ENCODE data around the gene ADARB2. TPM values are rescaled to one million over a fixed set of nuclear protein-coding genes. Genes with fewer than 3 reads are reported as not detected.

Gene ADARB2
- total RNA-seq, 1 experiment from 2014 or later = not detected

DNA sequence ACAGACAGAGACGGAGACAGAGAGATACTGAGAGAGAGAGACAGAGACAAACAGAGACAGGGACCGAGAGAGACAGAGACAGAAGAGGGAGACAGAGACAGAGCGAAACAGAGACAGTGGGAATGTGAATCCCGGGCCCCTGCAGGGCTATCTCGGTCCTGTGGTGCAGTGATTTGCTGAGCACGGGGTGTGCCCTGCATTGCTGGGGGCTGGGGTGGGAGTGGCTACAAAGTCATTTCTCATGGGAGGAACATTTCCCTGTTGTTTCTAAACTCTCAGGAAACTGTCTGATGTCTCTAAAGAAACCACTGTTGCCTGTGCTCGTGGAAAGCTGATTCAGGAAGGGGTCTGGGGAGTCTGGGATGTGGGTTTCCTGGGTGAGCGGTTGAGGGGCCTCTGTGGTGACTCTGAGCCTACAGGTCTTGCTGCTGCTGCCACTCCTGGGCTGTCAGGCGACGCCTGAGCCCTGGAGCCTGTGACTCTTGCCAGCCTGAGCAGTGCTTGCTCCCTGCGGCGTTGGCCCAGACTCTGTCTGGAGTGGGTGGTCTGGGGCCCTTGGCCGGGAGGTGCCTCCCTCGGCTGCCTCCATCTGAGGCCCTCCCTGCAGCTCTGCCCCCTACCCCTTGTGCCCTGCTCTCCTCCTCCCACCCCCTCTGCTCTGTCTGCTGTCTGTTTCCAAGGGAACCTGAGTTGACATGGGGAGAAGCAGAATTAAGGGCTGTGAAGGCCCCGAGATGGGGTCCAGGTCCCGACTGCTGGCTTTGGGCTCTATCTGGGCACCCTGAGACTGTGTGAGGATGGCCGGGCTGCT, 389.2 kb downstream of the ADARB2 start:
- Mint-ChIP-seq H3K27ac (ENCODE audit: unreplicated experiment) (no peak overlapping the region), H3K9me3 (ENCODE audit: low read depth, unreplicated experiment) (peaks cover 5% of the 10 kb centered on the region), H3K36me3 (ENCODE audit: insufficient read depth, unreplicated experiment) (no peaks in the 10 kb centered on the region), H3K27me3 (ENCODE audit: unreplicated experiment) (peaks cover 29% of the 10 kb centered on the region), H3K4me1 (ENCODE audit: low read depth, unreplicated experiment) (no peaks in the 10 kb centered on the region), H3K4me3 (ENCODE audit: low read depth, unreplicated experiment) (no peak overlapping the region)
- CTCF ChIA-PET = no interaction called here
- DNase-seq = no peak
- no peak for TF ChIP-seq CTCF (IDR thresholded peaks at IDR 0.05; ENCODE audit: unreplicated experiment)
- intact Hi-C loops (cut with micrococcal nuclease; ENCODE audit: unreplicated experiment) = no loop called here
- BruUV-seq (replicated peaks) = no TSS peak

DNA sequence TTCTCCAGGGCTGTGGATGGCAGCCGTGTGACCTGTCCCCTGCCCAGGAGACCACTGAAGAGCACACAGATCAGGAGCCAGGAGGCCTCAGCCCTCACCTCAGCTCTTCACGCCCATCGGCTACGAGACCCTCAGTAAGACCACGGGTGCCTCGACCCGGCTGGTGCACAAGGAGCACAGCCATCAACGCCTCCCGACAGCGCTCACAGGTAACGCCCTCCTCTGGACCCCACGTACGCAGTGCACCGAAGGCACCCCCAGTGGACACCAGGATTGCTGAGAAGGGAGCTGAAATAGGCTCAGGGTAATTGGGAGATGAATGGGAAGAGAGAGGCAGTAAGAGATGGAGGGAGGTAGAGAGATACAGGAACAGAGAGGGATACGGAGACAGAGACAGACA, 389.8 kb downstream of the ADARB2 start:
- Mint-ChIP-seq H3K4me3 (ENCODE audit: low read depth, unreplicated experiment) (no peak overlapping the region), H3K27me3 (ENCODE audit: unreplicated experiment) (peaks cover 30% of the 10 kb centered on the region), H3K27ac (ENCODE audit: unreplicated experiment) (no peak overlapping the region), H3K9me3 (ENCODE audit: low read depth, unreplicated experiment) (peaks cover 5% of the 10 kb centered on the region), H3K36me3 (ENCODE audit: insufficient read depth, unreplicated experiment) (no peaks in the 10 kb centered on the region), H3K4me1 (ENCODE audit: low read depth, unreplicated experiment) (no peaks in the 10 kb centered on the region)
- no peak for TF ChIP-seq CTCF (IDR thresholded peaks at IDR 0.05; ENCODE audit: unreplicated experiment)
- CTCF ChIA-PET = no interaction called here
- no peak for DNase-seq
- intact Hi-C loops (cut with micrococcal nuclease; ENCODE audit: unreplicated experiment) = no loop called here
- BruUV-seq (replicated peaks) = no TSS peak

DNA sequence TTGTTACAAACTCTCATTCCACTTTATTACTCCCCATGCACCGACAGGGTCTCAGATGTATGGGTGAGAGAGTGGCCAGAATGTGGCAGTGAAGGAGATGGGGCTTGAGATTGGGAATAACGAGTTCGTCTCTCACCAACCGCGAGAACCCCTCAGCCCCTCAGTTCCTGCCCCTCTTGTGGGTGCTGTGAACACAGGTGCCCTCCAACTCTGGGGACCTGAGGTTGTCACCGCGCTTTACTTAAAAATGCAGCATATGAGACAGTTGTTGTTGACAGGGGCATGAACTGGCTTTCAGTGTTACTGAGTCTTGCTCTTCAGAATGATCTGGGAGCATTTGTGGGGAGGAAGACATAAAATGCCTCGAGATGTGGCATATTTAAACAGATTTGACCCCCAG, 391.1 kb downstream of the ADARB2 start:
- no peak for TF ChIP-seq CTCF (IDR thresholded peaks at IDR 0.05; ENCODE audit: unreplicated experiment)
- CTCF ChIA-PET = no interaction called here
- H3K36me3 Mint-ChIP-seq (ENCODE audit: insufficient read depth, unreplicated experiment) = no peaks in the 10 kb centered on the region
- no TSS peak for BruUV-seq (replicated peaks)
- no peak overlapping the region for H3K27ac Mint-ChIP-seq (ENCODE audit: unreplicated experiment)
- peaks cover 5% of the 10 kb centered on the region for H3K9me3 Mint-ChIP-seq (ENCODE audit: low read depth, unreplicated experiment)
- no peak overlapping the region for H3K4me3 Mint-ChIP-seq (ENCODE audit: low read depth, unreplicated experiment)
- no peaks in the 10 kb centered on the region for H3K4me1 Mint-ChIP-seq (ENCODE audit: low read depth, unreplicated experiment)
- H3K27me3 Mint-ChIP-seq (ENCODE audit: unreplicated experiment) = peaks cover 30% of the 10 kb centered on the region
- DNase-seq = no peak
- intact Hi-C loops (cut with micrococcal nuclease; ENCODE audit: unreplicated experiment) = no loop called here

GRCh38 chr10:1345368-1345767, 392.0 kb downstream of the ADARB2 start:
- H3K27me3 Mint-ChIP-seq (ENCODE audit: unreplicated experiment) = peaks cover 30% of the 10 kb centered on the region
- CTCF ChIA-PET = no interaction called here
- H3K27ac Mint-ChIP-seq (ENCODE audit: unreplicated experiment) = no peak overlapping the region
- BruUV-seq (replicated peaks) = no TSS peak
- DNase-seq = no peak
- intact Hi-C loops (cut with micrococcal nuclease; ENCODE audit: unreplicated experiment) = no loop called here
- peaks cover 3% of the 10 kb centered on the region for H3K9me3 Mint-ChIP-seq (ENCODE audit: low read depth, unreplicated experiment)
- no peak overlapping the region for H3K4me3 Mint-ChIP-seq (ENCODE audit: low read depth, unreplicated experiment)
- no peaks in the 10 kb centered on the region for H3K36me3 Mint-ChIP-seq (ENCODE audit: insufficient read depth, unreplicated experiment)
- no peak for TF ChIP-seq CTCF (IDR thresholded peaks at IDR 0.05; ENCODE audit: unreplicated experiment)
- no peaks in the 10 kb centered on the region for H3K4me1 Mint-ChIP-seq (ENCODE audit: low read depth, unreplicated experiment)

Data from Calu3 (cell line).